Right lobe of liver (tissue), 4 donors: Measurements from ENCODE around the gene GIT2.

ENCODE experiments used
- POLR2A ChIP-seq: fragments of 450-650 bp; IDR thresholded peaks from one replicate; pipeline ENCODE4 v1.6.1; 2017; ENCODE audit warnings: antibody characterized with exemption, mild to moderate bottlenecking
- TF ChIP-seq, protein P1 (sequence below), 4 donors: fragments of 200-600 bp in 3 of 4; fragments of 450-650 bp in 1 of 4; IDR thresholded peaks; one replicate each; pipeline versions ENCODE4 v1.5.1 to v1.8.0; 2016 to 2022; ENCODE audit warnings: antibody characterized with exemption in 4 of 4, mild to moderate bottlenecking in 2 of 4
- donor health status: DM: no; HTN: no; CAD: no.
- donor health status: DM: no; HTN: no; CAD: no.
- donor health status: DM: no; HTN: yes; CAD: no.

DNA sequence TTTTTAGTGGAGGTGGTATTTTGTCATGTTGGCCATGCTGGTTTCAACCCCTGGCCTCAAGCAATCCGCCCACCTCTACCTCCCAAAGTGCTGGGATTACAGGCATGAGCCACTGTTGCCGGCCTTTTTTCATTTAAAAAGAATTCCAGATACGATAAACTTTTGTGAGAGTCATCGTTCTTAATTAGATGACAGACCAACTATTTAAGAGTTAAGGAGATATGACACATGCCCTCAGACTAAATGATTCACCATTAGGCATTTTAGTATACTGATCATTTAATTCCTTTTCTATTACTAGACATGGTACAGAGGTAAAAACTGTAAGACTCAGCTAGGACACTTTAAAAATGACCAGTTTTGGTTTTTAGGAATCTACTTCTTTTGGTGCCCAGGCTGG lies 5.4 kb upstream of the GIT2 start:
- TF ChIP-seq, protein P1, sequence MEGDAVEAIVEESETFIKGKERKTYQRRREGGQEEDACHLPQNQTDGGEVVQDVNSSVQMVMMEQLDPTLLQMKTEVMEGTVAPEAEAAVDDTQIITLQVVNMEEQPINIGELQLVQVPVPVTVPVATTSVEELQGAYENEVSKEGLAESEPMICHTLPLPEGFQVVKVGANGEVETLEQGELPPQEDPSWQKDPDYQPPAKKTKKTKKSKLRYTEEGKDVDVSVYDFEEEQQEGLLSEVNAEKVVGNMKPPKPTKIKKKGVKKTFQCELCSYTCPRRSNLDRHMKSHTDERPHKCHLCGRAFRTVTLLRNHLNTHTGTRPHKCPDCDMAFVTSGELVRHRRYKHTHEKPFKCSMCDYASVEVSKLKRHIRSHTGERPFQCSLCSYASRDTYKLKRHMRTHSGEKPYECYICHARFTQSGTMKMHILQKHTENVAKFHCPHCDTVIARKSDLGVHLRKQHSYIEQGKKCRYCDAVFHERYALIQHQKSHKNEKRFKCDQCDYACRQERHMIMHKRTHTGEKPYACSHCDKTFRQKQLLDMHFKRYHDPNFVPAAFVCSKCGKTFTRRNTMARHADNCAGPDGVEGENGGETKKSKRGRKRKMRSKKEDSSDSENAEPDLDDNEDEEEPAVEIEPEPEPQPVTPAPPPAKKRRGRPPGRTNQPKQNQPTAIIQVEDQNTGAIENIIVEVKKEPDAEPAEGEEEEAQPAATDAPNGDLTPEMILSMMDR (IDR thresholded peaks at IDR 0.05) = no peak
- TF ChIP-seq POLR2A = no peak
